Neural crest cell (in vitro differentiated cells): ENCODE data around the gene EIF2B4. TPM values are rescaled to one million over a fixed set of nuclear protein-coding genes. Genes with fewer than 3 reads are reported as not detected.
A peak's percentile ranks its signal among the peaks of the same experiment; 100 is the strongest.
"Not testable (repeated sequence)": the region's sequence is repeated elsewhere in the genome, so short reads cannot be mapped to it uniquely, and the experiment has no call there.

Source experiments
- DNase-seq: peaks from one replicate; pipeline ENCODE4 v3.0.0; 2021; ENCODE audit warnings: low read depth, mixed read lengths, low spot score
- H3K27ac Mint-ChIP-seq: one replicate; pipeline ENCODE4 v1.8.0; 2021; ENCODE audit warnings: mild to moderate bottlenecking, mixed read lengths; ENCODE audit not compliant: unreplicated experiment
- H3K27me3 Mint-ChIP-seq: 2 replicates; pipeline ENCODE4 v1.8.0; 2021; ENCODE audit warnings: low read depth, mild to moderate bottlenecking, mixed read lengths
- H3K36me3 Mint-ChIP-seq: 2 replicates; pipeline ENCODE4 v1.8.0; 2021; ENCODE audit warnings: low read depth, mild to moderate bottlenecking, mixed read lengths
- H3K4me1 Mint-ChIP-seq: 2 replicates; pipeline ENCODE4 v1.8.0; 2021; ENCODE audit warnings: mixed read lengths
- H3K4me3 Mint-ChIP-seq: one replicate; pipeline ENCODE4 v1.8.0; 2021; ENCODE audit warnings: mild to moderate bottlenecking, mixed read lengths
- H3K9me3 Mint-ChIP-seq: 2 replicates; pipeline ENCODE4 v1.8.0; 2021; ENCODE audit warnings: mixed read lengths
- CTCF ChIP-seq: fragments of 200-600 bp; sonication (generic); conservative IDR thresholded peaks from 2 replicates; pipeline ENCODE4 v1.5.0; 2021; ENCODE audit warnings: antibody characterized with exemption, mild to moderate bottlenecking
- total RNA-seq: library from RNA; stranded (reverse); gene quantifications from 2 replicates; pipeline ENCODE4 v1.2.1, GENCODE V29; 2021

EIF2B4 gene
- total RNA-seq, 1 donor from 2014 or later, result 72.5 TPM

GRCh38 chr2:27322766-27323595 lies 47.2 kb downstream of the EIF2B4 start, which contains the start of gene MPV17:
Gene MPV17, minus strand, starts transcription at chr2:27323097. Its CDS starts 580 bp downstream, at chr2:27322517.
- peak within 1 kb of the TSS; percentile 98 for H3K27ac Mint-ChIP-seq
- H3K36me3 Mint-ChIP-seq, result peaks cover 12% of the 10 kb centered on the region
- H3K4me1 Mint-ChIP-seq, result peaks cover 25% of the 10 kb centered on the region
- peak within 1 kb of the TSS; percentile 93 for H3K4me3 Mint-ChIP-seq
- H3K9me3 Mint-ChIP-seq, result no peaks in the 10 kb centered on the region
- no peak for TF ChIP-seq CTCF
- DNase-seq, result peak; percentile 76
- no peaks in the 10 kb centered on the region for H3K27me3 Mint-ChIP-seq

GRCh38 chr2:27322301-27322765 lies 47.8 kb downstream of the EIF2B4 start:
- no peak for TF ChIP-seq CTCF
- Mint-ChIP-seq H3K27me3 (no peaks in the 10 kb centered on the region), H3K4me1 (peaks cover 25% of the 10 kb centered on the region), H3K9me3 (no peaks in the 10 kb centered on the region), H3K36me3 (peaks cover 9% of the 10 kb centered on the region), H3K27ac (peak overlapping the region; percentile 98), H3K4me3 (peak overlapping the region; percentile 93)
- no peak for DNase-seq

GRCh38 chr2:27320958-27321543 lies 49.1 kb downstream of the EIF2B4 start:
- Mint-ChIP-seq H3K27me3 (no peaks in the 10 kb centered on the region), H3K4me1 (peaks cover 25% of the 10 kb centered on the region), H3K4me3 (peak overlapping the region; percentile 93), H3K36me3 (no peaks in the 10 kb centered on the region), H3K27ac (no peak overlapping the region), H3K9me3 (no peaks in the 10 kb centered on the region)
- DNase-seq, result no peak
- peak; percentile 46 for TF ChIP-seq CTCF

GRCh38 chr2:27319839-27320238 lies 50.3 kb downstream of the EIF2B4 start:
- not testable (repeated sequence) for H3K36me3 Mint-ChIP-seq, H3K9me3 Mint-ChIP-seq, H3K27me3 Mint-ChIP-seq, DNase-seq, H3K27ac Mint-ChIP-seq
- H3K4me1 Mint-ChIP-seq, result peaks cover 25% of the 10 kb centered on the region
- peak overlapping the region; percentile 44 for H3K4me3 Mint-ChIP-seq

- Mint-ChIP-seq H3K4me1 (peaks cover 7% of the 10 kb centered on the region), H3K36me3 (no peaks in the 10 kb centered on the region), H3K4me3 (no peak overlapping the region), H3K9me3 (no peaks in the 10 kb centered on the region), H3K27ac (no peak overlapping the region), H3K27me3 (peaks cover 2% of the 10 kb centered on the region)
- DNase-seq, result no peak
- TF ChIP-seq CTCF, result no peak
These were observed 53.3 kb downstream of the EIF2B4 start for GRCh38 chr2:27316655-27317412.
